Ascending aorta (tissue), 2 donors: ENCODE results near the gene CDH13. TPM values are rescaled to one million over a fixed set of nuclear protein-coding genes. Genes with fewer than 3 reads are reported as not detected.

ENCODE experiments used
- DNase-seq, 2 donors: peaks; one replicate each; pipeline ENCODE4 v3.0.0-alpha.2; 2019; ENCODE audit warnings: low spot score in 2 of 2
- H3K27ac ChIP-seq, 2 donors: fragments of 200-600 bp; sonication (generic); one replicate each; pipeline ENCODE4 v1.5.1; 2016 to 2017; ENCODE audit warnings: mild to moderate bottlenecking in 1 of 2
- H3K27me3 ChIP-seq: fragments of 200-600 bp; sonication (generic); one replicate; pipeline ENCODE4 v1.5.1; 2017
- H3K36me3 ChIP-seq, 2 donors: fragments of 200-600 bp; sonication (generic); one replicate each; pipeline ENCODE4 v1.5.1; 2016
- H3K4me1 ChIP-seq, 2 donors: fragments of 200-600 bp; sonication (generic); one replicate each; pipeline ENCODE4 v1.5.1; 2016 to 2017; ENCODE audit warnings: mild to moderate bottlenecking in 1 of 2
- H3K4me3 ChIP-seq, 2 donors: fragments of 200-600 bp; sonication (generic); one replicate each; pipeline ENCODE4 v1.5.1; 2016 to 2017; ENCODE audit warnings: mild to moderate bottlenecking in 1 of 2
- H3K9me3 ChIP-seq, 2 donors: fragments of 200-600 bp; sonication (generic); one replicate each; pipeline ENCODE4 v1.5.1; 2016
- intact Hi-C: fragments of 100-400 bp; cut with DNase I; formaldehyde crosslinking; loops from one replicate; pipeline ENCODE4 v1.15.1; 2023
- total RNA-seq: library from RNA; depleted of rRNA; stranded (reverse); fragments of >200 nt; gene quantifications from one replicate; pipeline ENCODE4 v1.1.0, GENCODE V29; 2016
- TF ChIP-seq, protein P1 (sequence below), 3 experiments: fragments of 200-600 bp in 2 of 3; fragments of 450-650 bp in 1 of 3; sonication (generic) in 2 of 3; IDR thresholded peaks; one replicate each; pipeline ENCODE4 v1.5.1; 2016 to 2019; ENCODE audit warnings: antibody characterized with exemption in 3 of 3, mild to moderate bottlenecking in 1 of 3, moderate library complexity in 1 of 3

The CDH13 gene
- total RNA-seq, 1 donor from 2014 or later, result 160 TPM

DNA sequence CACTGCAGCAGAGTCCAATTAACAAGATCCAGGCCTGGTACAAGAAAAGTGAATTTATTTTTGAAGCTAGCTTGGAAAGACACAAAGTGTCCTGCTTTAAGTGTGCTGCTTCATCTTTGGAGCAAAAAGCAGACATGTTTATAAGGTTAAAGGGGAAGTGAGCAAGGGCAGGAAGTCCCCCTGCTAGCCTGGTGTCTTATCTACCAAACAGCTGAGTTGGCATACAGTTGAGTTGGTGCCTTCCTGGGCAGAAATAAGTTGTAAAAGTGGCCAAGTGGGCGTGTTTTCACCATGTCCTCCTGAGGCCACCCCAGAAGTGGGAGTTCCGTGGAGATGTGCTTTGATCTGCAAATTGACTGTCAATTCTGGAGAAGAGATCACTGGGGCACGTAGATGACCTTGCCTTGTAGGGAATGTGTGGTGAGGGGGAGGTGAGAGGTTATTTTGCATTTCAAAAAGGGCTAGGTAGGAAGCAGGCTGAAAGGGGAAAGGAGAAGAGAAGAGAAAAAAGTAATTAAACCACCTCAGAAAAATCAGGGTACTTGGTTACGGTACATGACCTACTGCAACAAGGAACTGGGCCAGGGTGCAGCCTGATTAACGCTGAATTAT is 1142.7 kb downstream of the CDH13 start:
- H3K4me3 ChIP-seq, result no peak overlapping the region
- no peak for DNase-seq
- H3K36me3 ChIP-seq, result no peaks in the 10 kb centered on the region
- H3K27ac ChIP-seq, result no peak overlapping the region
- H3K9me3 ChIP-seq, result no peaks in the 10 kb centered on the region
- intact Hi-C loops, result no loop called here
- TF ChIP-seq, protein P1, sequence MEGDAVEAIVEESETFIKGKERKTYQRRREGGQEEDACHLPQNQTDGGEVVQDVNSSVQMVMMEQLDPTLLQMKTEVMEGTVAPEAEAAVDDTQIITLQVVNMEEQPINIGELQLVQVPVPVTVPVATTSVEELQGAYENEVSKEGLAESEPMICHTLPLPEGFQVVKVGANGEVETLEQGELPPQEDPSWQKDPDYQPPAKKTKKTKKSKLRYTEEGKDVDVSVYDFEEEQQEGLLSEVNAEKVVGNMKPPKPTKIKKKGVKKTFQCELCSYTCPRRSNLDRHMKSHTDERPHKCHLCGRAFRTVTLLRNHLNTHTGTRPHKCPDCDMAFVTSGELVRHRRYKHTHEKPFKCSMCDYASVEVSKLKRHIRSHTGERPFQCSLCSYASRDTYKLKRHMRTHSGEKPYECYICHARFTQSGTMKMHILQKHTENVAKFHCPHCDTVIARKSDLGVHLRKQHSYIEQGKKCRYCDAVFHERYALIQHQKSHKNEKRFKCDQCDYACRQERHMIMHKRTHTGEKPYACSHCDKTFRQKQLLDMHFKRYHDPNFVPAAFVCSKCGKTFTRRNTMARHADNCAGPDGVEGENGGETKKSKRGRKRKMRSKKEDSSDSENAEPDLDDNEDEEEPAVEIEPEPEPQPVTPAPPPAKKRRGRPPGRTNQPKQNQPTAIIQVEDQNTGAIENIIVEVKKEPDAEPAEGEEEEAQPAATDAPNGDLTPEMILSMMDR (IDR thresholded peaks at IDR 0.05), result no peak
- peaks cover 0 to 3% of the 10 kb centered on the region in 2 donors for H3K4me1 ChIP-seq
- H3K27me3 ChIP-seq, result no peaks in the 10 kb centered on the region

DNA sequence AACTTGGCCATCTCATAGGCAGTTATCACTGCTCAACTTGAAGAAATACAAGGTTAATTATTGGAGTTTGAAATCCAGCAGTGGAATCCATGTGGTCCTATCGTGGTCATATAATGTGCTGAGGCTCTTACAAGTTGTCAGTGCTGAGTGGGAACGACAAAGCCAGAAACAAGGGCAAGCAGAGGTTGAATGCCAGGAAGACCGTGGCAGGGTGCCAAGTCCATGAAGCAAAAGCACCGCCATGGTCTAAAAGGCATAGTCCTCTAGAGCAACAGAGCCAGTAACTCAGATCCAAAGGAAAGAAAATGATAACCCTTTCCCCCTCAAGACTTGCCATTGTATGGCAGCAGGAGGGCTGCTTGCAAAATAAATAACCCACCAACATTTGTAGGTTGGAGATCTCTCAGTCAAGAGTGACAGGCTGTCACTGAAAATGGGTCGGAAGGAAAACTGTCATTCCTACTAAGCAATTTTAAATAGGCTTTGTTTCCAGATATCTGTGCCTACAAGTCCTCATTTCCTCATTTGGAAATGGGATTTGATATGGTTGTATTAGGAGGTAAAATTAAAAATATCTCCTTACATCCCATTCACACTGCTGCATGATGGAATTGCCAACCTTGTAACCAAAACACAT is 1144.7 kb downstream of the CDH13 start:
- Histone ChIP-seq H3K9me3 (no peaks in the 10 kb centered on the region), H3K27me3 (no peaks in the 10 kb centered on the region), H3K4me3 (no peak overlapping the region), H3K27ac (peak overlapping the region in 1 of 2 donors; percentile 7), H3K4me1 (peaks cover 0 to 3% of the 10 kb centered on the region in 2 donors), H3K36me3 (no peaks in the 10 kb centered on the region)
- intact Hi-C loops, result no loop called here
- peak in 1 of 2 donors; percentile 69 for DNase-seq
- TF ChIP-seq, protein P1 (IDR thresholded peaks at IDR 0.05), result no peak

DNA sequence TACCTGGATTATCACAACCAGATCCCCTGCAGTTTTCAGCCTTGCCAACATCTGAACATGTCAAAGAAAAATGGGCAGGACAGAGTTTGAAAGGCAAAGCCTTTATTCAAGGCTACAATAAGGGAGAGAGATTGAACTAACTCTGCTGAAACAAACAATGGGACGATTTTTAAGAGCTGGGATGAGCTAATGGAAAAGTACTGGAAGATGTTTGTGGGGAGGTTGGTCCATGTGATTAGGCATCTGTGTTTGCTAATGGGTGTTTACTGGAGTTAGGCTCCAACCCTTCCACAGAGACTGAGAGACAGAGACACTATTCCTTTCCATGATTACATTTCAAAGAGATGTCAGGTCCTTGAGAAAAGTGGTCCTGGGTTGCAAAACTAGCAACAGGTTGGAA is 1146.0 kb downstream of the CDH13 start:
- TF ChIP-seq, protein P1 (IDR thresholded peaks at IDR 0.05), result no peak
- Histone ChIP-seq H3K9me3 (no peaks in the 10 kb centered on the region), H3K4me3 (no peak overlapping the region), H3K36me3 (no peaks in the 10 kb centered on the region), H3K4me1 (peaks cover 0 to 3% of the 10 kb centered on the region in 2 donors), H3K27me3 (no peaks in the 10 kb centered on the region), H3K27ac (no peak overlapping the region)
- intact Hi-C loops, result no loop called here
- DNase-seq, result no peak

DNA sequence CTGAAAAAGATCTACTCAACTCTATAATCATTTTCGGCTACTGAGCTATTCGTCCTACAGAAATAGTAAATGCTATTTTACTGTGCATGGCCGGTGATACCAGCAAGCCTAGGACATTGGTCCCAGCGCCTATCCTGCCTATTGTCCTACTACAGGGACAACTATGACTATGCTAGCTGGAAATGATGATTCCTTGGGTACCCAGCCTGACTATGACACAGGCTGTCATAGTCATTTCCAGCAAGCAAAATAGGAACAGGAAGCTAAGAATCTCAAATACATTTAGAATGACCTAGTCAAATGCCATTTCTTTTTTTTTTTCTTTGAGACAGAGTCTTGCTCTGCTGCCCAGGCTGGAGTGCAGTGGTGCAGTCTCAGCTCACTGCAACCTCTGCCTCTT is 1147.3 kb downstream of the CDH13 start:
- DNase-seq, result no peak
- Histone ChIP-seq H3K4me1 (peaks cover 0 to 6% of the 10 kb centered on the region in 2 donors), H3K27me3 (no peaks in the 10 kb centered on the region), H3K4me3 (no peak overlapping the region), H3K27ac (no peak overlapping the region), H3K36me3 (no peaks in the 10 kb centered on the region), H3K9me3 (no peaks in the 10 kb centered on the region)
- intact Hi-C loops, result no loop called here
- TF ChIP-seq, protein P1 (IDR thresholded peaks at IDR 0.05), result no peak

DNA sequence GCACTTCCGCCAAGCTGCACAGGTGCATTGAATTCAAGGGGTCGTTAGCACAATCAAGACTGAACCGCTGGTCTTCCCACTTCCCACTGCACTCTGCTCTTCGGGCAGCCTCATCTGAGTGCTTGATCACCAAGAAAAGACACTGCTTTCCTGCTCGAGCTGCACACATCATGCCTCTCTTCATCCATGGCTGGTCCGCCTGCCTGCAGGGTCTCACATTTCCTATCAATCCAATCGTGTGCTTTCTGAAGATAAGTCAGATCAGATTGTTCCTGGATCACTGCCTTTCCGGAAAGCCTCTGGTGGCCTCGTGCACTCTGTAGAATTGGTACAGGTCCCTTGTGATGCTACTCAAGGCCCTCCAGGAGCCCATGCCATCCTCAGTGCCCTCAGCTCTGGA is 1150.2 kb downstream of the CDH13 start:
- H3K27ac ChIP-seq, result no peak overlapping the region
- peaks cover 5 to 11% of the 10 kb centered on the region in 2 donors for H3K4me1 ChIP-seq
- no peaks in the 10 kb centered on the region for H3K27me3 ChIP-seq
- TF ChIP-seq, protein P1 (IDR thresholded peaks at IDR 0.05), result no peak
- no peaks in the 10 kb centered on the region for H3K9me3 ChIP-seq
- intact Hi-C loops, result no loop called here
- H3K36me3 ChIP-seq, result no peaks in the 10 kb centered on the region
- no peak for DNase-seq
- no peak overlapping the region for H3K4me3 ChIP-seq
